ENCODE results near the gene RNU6-9.
"Not testable (repeated sequence)": the region's sequence is repeated elsewhere in the genome, so short reads cannot be mapped to it uniquely, and the experiment has no call there.

RNU6-9 gene

DNA sequence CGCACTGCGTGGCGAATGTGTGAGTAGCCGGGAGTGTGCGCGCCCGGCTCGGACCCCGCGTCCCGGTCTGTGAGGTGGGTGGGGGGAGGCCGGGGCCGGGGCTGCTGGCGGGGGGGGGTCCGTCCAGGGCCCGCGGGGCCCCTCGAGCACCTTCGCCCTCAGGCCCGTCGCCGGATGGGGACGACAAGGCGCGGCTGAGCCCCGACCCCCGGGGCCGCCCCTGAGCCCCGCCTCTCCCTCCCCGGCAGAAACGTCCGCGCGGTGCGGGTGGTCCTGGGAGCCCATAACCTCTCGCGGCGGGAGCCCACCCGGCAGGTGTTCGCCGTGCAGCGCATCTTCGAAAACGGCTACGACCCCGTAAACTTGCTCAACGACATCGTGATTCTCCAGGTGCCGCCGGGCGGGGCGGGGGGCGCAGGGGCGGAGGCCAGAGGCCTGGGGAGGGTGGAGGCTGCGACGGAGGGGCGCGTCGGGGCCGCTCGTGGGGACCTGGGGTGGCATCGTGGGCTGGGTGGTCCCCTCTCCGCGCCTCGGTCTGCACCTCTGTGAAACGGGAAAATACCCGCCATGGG lies 40.2 kb upstream of the RNU6-9 start:
- Histone ChIP-seq H3K27ac (ENCODE audit: low read depth, low read length) (no peak overlapping the region), H3K9me3 (ENCODE audit: insufficient read depth, low read depth, low read length) (no peaks in the 10 kb centered on the region), H3K9ac (ENCODE audit: low read depth, low read length) (no peak overlapping the region), H3K36me3 (ENCODE audit: insufficient read depth, low read length) (no peaks in the 10 kb centered on the region), H3K4me3 (ENCODE audit: low read length) (no peak overlapping the region), H3K27me3 (ENCODE audit: insufficient read depth, low read length) (no peaks in the 10 kb centered on the region), H3K4me1 (ENCODE audit: insufficient read depth, low read length) (no peaks in the 10 kb centered on the region)
- 91% methylated on average over 67 of the region's 67 CpGs for WGBS

DNA sequence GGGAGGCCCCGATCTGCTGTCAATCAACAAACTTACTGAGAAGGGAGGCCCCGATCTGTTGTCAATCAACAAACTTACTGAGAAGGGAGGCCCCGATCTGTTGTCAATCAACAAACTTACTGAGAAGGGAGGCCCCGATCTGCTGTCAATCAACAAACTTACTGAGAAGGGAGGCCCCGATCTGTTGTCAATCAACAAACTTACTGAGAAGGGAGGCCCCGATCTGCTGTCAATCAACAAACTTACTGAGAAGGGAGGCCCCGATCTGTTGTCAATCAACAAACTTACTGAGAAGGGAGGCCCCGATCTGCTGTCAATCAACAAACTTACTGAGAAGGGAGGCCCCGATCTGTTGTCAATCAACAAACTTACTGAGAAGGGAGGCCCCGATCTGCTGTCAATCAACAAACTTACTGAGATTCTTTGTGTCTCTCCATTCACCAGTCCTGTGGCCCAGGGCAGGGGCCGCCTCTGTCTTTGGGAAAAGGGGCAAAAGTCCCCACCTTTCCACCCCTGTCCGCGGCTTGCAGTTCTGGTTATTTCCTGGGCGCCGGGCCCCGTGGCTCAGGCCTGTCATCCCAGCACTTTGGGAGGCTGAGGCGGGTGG lies 39.6 kb upstream of the RNU6-9 start:
- H3K27ac ChIP-seq (ENCODE audit: low read depth, low read length); H3K4me3 ChIP-seq (ENCODE audit: low read length); H3K4me1 ChIP-seq (ENCODE audit: insufficient read depth, low read length); H3K36me3 ChIP-seq (ENCODE audit: insufficient read depth, low read length); H3K27me3 ChIP-seq (ENCODE audit: insufficient read depth, low read length); H3K9ac ChIP-seq (ENCODE audit: low read depth, low read length); H3K9me3 ChIP-seq (ENCODE audit: insufficient read depth, low read depth, low read length): not testable (repeated sequence)
- 94% methylated on average over 11 of the region's 17 CpGs for WGBS

DNA sequence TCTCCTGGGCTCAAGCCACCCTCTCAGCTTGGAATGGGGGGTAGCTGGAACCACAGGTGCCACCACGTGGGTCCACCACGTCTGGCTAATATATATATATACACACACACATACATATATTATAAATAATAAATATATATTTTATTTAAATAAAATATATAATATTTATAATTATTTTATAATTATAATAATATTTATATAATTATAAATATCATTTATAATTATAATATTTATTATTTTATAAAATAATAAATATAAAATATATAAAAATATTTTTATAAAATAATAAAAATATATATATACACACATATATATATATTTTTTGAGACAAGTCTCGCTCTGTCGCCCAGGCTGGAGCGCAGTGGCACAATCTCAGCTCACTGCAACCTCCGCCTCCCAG lies 38.7 kb upstream of the RNU6-9 start:
- Histone ChIP-seq H3K9me3 (ENCODE audit: insufficient read depth, low read depth, low read length) (no peaks in the 10 kb centered on the region), H3K36me3 (ENCODE audit: insufficient read depth, low read length) (no peaks in the 10 kb centered on the region), H3K9ac (ENCODE audit: low read depth, low read length) (no peak overlapping the region), H3K4me1 (ENCODE audit: insufficient read depth, low read length) (no peaks in the 10 kb centered on the region), H3K27me3 (ENCODE audit: insufficient read depth, low read length) (peaks cover 10% of the 10 kb centered on the region), H3K4me3 (ENCODE audit: low read length) (no peak overlapping the region), H3K27ac (ENCODE audit: low read depth, low read length) (no peak overlapping the region)
- 95% methylated on average over 4 of the region's 6 CpGs for WGBS

DNA sequence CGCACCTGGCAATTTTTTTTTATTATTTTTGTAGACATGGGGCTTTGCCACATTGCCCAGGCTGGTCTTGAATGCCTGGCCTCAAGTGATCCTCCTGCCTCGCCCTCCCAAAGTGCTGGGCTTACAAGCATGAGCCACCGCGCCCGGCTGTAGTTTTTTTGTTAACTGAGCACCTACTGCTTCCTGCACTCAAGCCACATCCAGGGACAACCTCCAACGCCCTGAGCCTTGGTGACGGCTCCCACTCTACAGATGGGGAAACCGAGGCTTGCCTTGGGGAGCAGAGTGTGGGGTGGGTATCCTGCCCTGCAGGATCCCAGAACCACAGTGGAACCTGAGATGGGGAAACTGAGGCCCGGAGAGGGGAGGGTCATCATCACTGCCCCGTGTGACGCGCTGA lies 38.1 kb upstream of the RNU6-9 start:
- H3K4me1 ChIP-seq (ENCODE audit: insufficient read depth, low read length): no peaks in the 10 kb centered on the region
- H3K27ac ChIP-seq (ENCODE audit: low read depth, low read length): no peak overlapping the region
- peaks cover 16% of the 10 kb centered on the region for H3K27me3 ChIP-seq (ENCODE audit: insufficient read depth, low read length)
- WGBS: 89% methylated on average over 12 of the region's 12 CpGs
- no peaks in the 10 kb centered on the region for H3K9me3 ChIP-seq (ENCODE audit: insufficient read depth, low read depth, low read length)
- H3K36me3 ChIP-seq (ENCODE audit: insufficient read depth, low read length): no peaks in the 10 kb centered on the region
- H3K9ac ChIP-seq (ENCODE audit: low read depth, low read length): no peak overlapping the region
- no peak overlapping the region for H3K4me3 ChIP-seq (ENCODE audit: low read length)

DNA sequence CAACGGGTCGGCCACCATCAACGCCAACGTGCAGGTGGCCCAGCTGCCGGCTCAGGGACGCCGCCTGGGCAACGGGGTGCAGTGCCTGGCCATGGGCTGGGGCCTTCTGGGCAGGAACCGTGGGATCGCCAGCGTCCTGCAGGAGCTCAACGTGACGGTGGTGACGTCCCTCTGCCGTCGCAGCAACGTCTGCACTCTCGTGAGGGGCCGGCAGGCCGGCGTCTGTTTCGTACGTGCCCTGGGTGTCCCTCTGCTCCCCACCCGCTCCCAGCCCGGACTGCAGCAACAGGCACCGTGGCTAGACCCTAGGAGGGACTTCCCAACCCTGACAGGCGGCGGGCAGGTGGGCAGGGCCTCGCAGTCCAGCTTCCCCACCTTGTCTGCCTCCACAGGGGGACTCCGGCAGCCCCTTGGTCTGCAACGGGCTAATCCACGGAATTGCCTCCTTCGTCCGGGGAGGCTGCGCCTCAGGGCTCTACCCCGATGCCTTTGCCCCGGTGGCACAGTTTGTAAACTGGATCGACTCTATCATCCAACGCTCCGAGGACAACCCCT lies 37.6 kb upstream of the RNU6-9 start:
- H3K27me3 ChIP-seq (ENCODE audit: insufficient read depth, low read length): peaks cover 20% of the 10 kb centered on the region
- H3K4me3 ChIP-seq (ENCODE audit: low read length): no peak overlapping the region
- H3K4me1 ChIP-seq (ENCODE audit: insufficient read depth, low read length): no peaks in the 10 kb centered on the region
- WGBS: 81% methylated on average over 40 of the region's 40 CpGs
- H3K36me3 ChIP-seq (ENCODE audit: insufficient read depth, low read length): no peaks in the 10 kb centered on the region
- H3K9me3 ChIP-seq (ENCODE audit: insufficient read depth, low read depth, low read length): no peaks in the 10 kb centered on the region
- no peak overlapping the region for H3K27ac ChIP-seq (ENCODE audit: low read depth, low read length)
- no peak overlapping the region for H3K9ac ChIP-seq (ENCODE audit: low read depth, low read length)

DNA sequence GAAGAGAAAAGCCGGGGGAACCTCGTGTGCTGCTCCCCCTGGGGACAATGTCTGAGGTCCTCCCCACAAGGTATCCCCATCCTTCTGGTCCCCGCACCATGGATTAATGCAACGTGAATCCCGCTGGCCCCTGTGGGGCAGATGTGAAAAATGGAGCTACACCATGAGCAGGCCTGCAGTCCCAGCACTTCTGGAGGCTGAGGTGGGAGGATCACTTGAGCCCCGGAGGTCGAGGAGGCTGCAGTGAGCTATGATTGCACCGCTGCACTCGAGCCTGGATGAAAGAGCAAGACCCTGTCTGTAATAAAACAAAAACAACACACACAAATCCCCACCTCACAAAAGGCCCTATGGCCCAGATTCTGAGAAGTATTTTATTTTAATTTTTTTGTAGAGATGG lies 35.0 kb upstream of the RNU6-9 start:
- Histone ChIP-seq H3K4me3 (ENCODE audit: low read length) (no peak overlapping the region), H3K9me3 (ENCODE audit: insufficient read depth, low read depth, low read length) (no peaks in the 10 kb centered on the region), H3K27ac (ENCODE audit: low read depth, low read length) (no peak overlapping the region), H3K9ac (ENCODE audit: low read depth, low read length) (no peak overlapping the region), H3K36me3 (ENCODE audit: insufficient read depth, low read length) (no peaks in the 10 kb centered on the region), H3K4me1 (ENCODE audit: insufficient read depth, low read length) (no peaks in the 10 kb centered on the region), H3K27me3 (ENCODE audit: insufficient read depth, low read length) (peaks cover 27% of the 10 kb centered on the region)
- 80% methylated on average over 9 of the region's 9 CpGs for WGBS

DNA sequence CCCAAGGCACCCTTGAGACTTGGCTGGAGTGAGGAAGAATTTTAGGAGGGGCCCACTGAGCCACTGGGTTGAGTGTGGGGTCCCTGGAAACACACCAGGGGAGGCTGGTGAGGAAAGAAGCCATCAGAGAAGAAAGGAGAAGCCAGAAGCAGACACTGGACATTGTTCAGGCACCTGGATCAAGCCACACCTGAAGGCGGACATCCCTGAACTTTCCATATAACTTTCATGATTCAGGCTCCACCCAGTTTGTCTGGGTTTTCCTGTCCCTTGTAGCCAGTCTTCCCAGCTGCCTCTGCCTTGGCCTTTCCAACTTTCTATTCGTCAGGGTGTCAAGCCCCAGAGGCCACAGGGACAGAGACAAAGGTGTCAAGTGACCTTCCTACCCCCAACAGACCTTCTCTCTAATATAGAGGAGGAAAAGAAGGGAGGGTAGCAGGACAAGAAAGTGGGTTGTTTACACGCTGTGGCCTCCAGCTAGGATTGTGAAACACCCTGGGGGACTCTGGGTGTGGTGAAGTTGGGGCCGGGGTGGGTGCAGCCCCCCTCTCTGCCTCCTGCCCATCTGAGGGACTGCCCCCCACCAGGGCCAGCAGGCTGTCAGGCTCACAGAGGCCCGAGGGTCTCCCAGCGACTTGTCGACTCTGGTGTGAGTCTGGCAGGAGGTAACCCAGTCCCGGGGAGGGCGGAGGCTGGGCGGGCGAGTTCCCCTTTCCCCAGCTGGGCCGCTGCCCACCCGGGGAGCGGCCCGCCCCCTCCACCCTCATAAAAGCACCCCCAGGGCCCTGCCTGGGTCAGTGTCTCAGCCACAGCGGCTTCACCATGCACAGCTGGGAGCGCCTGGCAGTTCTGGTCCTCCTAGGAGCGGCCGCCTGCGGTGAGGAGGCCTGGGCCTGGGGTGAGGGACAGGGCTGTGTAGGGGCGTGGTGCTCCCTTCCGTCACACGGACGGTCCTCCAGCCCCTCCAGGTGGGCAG lies 34.1 kb upstream of the RNU6-9 start, which contains the start of gene CFD:
Gene CFD, plus strand, starts transcription at position 797 of the 976 bp plus-strand sequence. Its CDS starts 26 bp downstream, at position 823.
- Histone ChIP-seq H3K4me3 (ENCODE audit: low read length) (peak within 1 kb of the TSS; percentile 53), H3K36me3 (ENCODE audit: insufficient read depth, low read length) (no peaks in the 10 kb centered on the region), H3K27me3 (ENCODE audit: insufficient read depth, low read length) (peaks cover 27% of the 10 kb centered on the region), H3K9me3 (ENCODE audit: insufficient read depth, low read depth, low read length) (no peaks in the 10 kb centered on the region), H3K4me1 (ENCODE audit: insufficient read depth, low read length) (no peaks in the 10 kb centered on the region), H3K9ac (ENCODE audit: low read depth, low read length) (no peak within 1 kb of the TSS), H3K27ac (ENCODE audit: low read depth, low read length) (no peak within 1 kb of the TSS)
- 74% methylated on average over 24 of the region's 24 CpGs for WGBS

DNA sequence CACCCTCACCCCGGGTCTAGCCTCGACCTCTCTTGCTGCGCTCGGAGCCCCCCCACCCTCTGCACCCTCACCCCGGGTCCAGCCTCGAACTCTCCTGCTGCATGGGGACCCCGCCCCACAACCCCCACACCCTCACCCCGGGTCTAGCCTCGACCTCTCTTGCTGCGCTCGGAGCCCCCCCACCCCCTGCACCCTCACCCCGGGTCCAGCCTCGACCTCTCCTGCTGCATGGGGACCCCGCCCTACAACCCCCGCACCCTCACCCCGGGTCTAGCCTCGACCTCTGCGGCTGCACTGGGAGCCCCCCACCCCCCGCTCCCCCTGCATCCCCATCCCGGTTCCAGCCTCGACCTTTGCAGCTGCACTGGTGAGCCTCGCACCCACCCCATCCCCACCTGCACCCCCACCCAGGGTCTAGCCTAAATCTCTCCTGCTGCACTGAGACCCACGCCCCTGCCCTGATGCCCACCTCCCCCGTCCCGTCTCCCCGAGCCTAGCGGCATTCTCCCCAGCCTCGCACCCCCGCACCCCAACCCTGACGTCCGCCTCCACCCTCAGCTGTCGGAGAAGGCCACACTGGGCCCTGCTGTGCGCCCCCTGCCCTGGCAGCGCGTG lies 32.0 kb upstream of the RNU6-9 start:
- Histone ChIP-seq H3K4me3 (ENCODE audit: low read length) (peak overlapping the region; percentile 36), H3K27ac (ENCODE audit: low read depth, low read length) (peak overlapping the region; percentile 35; the same call in 1 of the 2 replicates)

DNA sequence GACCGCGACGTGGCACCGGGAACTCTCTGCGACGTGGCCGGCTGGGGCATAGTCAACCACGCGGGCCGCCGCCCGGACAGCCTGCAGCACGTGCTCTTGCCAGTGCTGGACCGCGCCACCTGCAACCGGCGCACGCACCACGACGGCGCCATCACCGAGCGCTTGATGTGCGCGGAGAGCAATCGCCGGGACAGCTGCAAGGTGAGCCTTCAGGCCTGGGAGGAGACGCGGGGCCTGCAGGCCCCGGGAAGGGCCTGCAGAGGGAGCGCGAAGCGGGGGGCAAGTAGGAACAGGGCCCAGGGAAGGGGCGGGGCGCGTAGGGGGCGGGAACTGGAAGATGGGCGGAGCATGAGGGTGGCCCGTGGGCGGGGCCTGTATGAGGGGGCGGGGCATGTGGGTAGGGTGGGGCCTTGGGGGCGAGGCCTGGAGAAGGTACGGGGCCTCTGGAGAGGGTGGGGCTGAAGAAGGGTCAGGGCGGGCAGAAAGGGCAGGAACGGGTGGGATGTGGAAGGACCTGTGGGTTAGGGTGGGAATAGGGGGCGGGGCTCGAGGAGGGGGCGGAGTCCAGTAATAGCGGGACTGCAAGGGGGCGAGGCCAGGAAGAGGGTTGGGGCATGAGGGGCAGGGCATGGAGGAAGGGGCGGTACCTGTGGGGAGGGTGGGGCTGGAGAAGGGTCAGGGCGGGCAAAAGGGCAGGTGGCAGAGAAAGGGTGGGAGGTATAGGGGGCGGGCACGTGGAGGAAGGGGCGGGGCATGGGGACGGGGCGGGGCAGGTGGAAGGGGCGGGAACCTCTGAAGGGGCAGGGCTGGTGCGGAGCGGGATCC lies 31.3 kb upstream of the RNU6-9 start:
- no peaks in the 10 kb centered on the region for H3K9me3 ChIP-seq (ENCODE audit: insufficient read depth, low read depth, low read length)
- 9% methylated on average over 60 of the region's 60 CpGs for WGBS
- H3K27me3 ChIP-seq (ENCODE audit: insufficient read depth, low read length): peaks cover 27% of the 10 kb centered on the region
- peak overlapping the region; percentile 35; the same call in 1 of the 2 replicates for H3K27ac ChIP-seq (ENCODE audit: low read depth, low read length)
- no peak overlapping the region for H3K9ac ChIP-seq (ENCODE audit: low read depth, low read length)
- no peaks in the 10 kb centered on the region for H3K4me1 ChIP-seq (ENCODE audit: insufficient read depth, low read length)
- peak overlapping the region; percentile 53 for H3K4me3 ChIP-seq (ENCODE audit: low read length)
- H3K36me3 ChIP-seq (ENCODE audit: insufficient read depth, low read length): no peaks in the 10 kb centered on the region

More for the DNA sequence above, 32.0 kb upstream of the RNU6-9 start:
- no peaks in the 10 kb centered on the region for H3K9me3 ChIP-seq (ENCODE audit: insufficient read depth, low read depth, low read length)
- no peaks in the 10 kb centered on the region for H3K4me1 ChIP-seq (ENCODE audit: insufficient read depth, low read length)
- WGBS: 54% methylated on average over 34 of the region's 35 CpGs
- no peak overlapping the region for H3K9ac ChIP-seq (ENCODE audit: low read depth, low read length)
- H3K27me3 ChIP-seq (ENCODE audit: insufficient read depth, low read length): peaks cover 27% of the 10 kb centered on the region
- no peaks in the 10 kb centered on the region for H3K36me3 ChIP-seq (ENCODE audit: insufficient read depth, low read length)

DNA sequence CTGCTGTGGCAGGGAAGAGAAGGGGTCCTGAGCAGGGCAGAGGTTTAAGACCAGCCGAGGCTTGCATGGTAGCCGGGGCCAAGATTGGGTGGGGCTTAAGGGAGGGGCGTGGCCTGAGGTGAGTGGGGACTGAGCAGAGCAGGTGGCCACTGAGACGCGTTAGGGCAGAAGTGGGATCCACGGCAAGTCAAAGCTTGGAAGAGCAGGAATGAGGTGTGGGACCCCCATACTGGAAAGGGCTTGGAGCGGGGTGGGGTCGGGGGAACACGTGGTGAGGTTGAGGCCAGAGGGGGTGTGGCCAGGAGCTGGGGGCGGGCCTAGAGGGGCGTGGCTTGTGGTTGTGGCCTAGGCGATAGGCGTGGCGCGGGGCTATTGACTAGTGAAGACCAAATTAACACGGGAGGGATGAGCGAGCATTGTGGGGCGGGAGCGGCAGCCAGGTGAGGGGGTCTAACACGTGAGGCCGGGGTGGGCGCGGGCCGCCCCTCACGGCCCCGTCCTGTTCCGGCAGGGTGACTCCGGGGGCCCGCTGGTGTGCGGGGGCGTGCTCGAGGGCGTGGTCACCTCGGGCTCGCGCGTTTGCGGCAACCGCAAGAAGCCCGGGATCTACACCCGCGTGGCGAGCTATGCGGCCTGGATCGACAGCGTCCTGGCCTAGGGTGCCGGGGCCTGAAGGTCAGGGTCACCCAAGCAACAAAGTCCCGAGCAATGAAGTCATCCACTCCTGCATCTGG lies 30.5 kb upstream of the RNU6-9 start:
- H3K9ac ChIP-seq (ENCODE audit: low read depth, low read length): no peak overlapping the region
- H3K36me3 ChIP-seq (ENCODE audit: insufficient read depth, low read length): 0 out of 2 replicates have a peak, but pooled peaks cover under 1% of the 10 kb centered on the region
- no peaks in the 10 kb centered on the region for H3K4me1 ChIP-seq (ENCODE audit: insufficient read depth, low read length)
- no peaks in the 10 kb centered on the region for H3K9me3 ChIP-seq (ENCODE audit: insufficient read depth, low read depth, low read length)
- 20% methylated on average over 48 of the region's 48 CpGs for WGBS
- H3K4me3 ChIP-seq (ENCODE audit: low read length): peak overlapping the region; percentile 53
- H3K27ac ChIP-seq (ENCODE audit: low read depth, low read length): no peak overlapping the region
- peaks cover 27% of the 10 kb centered on the region for H3K27me3 ChIP-seq (ENCODE audit: insufficient read depth, low read length)

Measured in HUES64 (cell line).